Cardiac fibroblast (primary cell): ENCODE results near the gene MRPL47.

Experiments used
- DNase-seq, 2 donors: peaks; one replicate each; pipeline versions ENCODE4 v3.0.0 to v3.0.0-alpha.2; 2010; ENCODE audit warnings: low read depth in 2 of 2
- H3K4me3 ChIP-seq, 2 donors: replicated peaks in 1 of 2; 1 replicate in 1 of 2; 2 replicates in 1 of 2; pipeline ENCODE4 v1.5.1; 2011; ENCODE audit warnings: low read depth in 2 of 2, low read length in 2 of 2, mild to moderate bottlenecking in 2 of 2, moderate library complexity in 1 of 2
- TF ChIP-seq, protein P1 (sequence below): IDR thresholded peaks from one replicate; pipeline ENCODE4 v1.5.1; 2011; ENCODE audit warnings: low read depth, mild to moderate bottlenecking, low read length, inconsistent platforms

MRPL47 gene

DNA sequence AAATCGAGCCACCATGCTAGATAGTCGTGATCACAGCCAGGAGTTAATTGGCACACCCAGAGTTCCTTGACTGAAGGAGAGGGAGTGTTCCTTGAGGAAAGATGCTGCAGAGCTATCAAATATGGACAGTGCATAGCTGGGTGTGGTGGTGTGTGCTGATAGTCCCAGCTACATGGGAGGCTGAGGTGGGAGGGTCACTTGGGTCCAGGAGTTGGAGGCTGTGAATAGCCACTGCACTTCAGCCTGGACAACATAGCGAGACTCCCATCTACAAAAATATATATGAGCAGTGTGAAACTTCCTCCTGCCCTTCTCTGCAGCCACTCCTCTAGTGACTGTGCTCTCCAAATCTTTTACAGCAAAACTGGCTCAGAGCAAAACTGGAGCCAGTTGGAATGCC, 38.4 kb upstream of the MRPL47 start:
- TF ChIP-seq, protein P1, sequence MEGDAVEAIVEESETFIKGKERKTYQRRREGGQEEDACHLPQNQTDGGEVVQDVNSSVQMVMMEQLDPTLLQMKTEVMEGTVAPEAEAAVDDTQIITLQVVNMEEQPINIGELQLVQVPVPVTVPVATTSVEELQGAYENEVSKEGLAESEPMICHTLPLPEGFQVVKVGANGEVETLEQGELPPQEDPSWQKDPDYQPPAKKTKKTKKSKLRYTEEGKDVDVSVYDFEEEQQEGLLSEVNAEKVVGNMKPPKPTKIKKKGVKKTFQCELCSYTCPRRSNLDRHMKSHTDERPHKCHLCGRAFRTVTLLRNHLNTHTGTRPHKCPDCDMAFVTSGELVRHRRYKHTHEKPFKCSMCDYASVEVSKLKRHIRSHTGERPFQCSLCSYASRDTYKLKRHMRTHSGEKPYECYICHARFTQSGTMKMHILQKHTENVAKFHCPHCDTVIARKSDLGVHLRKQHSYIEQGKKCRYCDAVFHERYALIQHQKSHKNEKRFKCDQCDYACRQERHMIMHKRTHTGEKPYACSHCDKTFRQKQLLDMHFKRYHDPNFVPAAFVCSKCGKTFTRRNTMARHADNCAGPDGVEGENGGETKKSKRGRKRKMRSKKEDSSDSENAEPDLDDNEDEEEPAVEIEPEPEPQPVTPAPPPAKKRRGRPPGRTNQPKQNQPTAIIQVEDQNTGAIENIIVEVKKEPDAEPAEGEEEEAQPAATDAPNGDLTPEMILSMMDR: no peak
- no peak for DNase-seq
- H3K4me3 ChIP-seq: no peak overlapping the region

DNA sequence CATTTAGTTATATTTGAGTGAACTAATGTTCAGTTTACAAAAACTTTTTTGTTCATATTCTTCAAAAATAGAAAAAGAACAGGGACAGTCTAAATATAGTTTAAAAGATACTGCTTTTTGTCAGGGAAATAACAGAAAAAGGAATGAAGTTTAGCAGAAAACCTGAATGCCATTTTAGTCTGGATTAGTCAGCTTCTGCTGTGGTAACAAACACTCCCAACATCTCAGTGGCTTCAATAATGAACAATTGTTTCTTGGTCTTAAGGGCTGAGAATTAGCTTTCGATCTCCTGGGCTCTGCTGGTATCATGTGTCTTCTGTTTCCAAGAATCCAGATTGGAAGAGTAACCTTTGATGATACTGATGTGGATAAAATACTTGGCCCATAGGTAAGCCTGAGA, 36.0 kb upstream of the MRPL47 start:
- TF ChIP-seq, protein P1: no peak
- DNase-seq: no peak
- H3K4me3 ChIP-seq: no peak overlapping the region

DNA sequence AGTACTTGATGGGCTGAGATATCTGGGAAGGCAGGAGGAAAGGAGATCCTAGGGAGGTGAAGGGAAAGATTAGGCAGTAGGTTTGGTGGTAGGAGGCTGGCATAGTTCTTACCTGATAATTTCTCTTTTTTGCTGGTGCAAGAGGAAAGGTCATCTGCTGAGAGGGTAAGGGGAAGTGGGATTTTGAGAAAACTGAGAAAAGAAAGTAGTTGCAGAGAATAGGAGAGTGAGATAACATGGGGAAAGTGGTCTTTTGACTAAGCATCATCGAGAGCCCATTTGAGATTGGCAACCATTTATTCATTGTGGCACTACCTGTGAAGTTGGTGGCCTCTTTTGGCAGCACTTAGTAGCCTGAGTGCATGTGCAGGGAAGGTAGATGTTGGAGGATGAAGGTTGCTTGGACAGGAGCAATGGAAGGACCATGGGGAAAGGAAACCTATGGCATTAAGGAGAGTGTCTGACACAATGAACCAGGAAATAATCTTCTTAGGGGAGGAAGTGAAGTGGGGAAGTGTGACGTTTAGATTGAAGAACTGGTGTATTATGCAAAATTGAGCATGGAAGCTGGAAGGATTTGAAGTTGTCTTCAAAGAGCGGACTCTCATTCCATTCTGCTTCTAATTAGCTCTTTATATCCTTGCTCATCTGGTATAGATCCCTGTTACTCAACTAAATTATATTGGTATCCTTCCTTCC, 26.5 kb upstream of the MRPL47 start:
- H3K4me3 ChIP-seq: no peak overlapping the region
- no peak for DNase-seq
- TF ChIP-seq, protein P1: no peak

DNA sequence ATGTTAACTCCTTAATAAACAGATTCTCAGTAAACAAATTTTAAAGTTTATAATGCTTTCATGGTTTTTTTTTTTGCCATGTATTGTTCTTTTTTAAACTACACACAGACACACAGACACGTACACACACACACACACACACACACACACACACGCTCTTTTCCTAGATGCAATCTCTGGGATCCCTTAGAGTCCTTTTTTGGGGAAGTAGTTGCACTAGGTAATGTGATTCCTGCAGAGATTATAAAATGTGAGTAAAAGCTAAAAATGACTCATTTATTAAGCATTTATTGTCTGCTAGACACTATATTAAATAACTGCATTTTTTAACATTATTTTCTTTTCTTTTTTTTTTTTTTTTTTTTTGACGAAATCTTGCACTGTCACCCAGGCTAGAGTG, 20.0 kb upstream of the MRPL47 start:
- no peak overlapping the region for H3K4me3 ChIP-seq
- TF ChIP-seq, protein P1: no peak
- peak in 1 of 2 donors; percentile 5 for DNase-seq

DNA sequence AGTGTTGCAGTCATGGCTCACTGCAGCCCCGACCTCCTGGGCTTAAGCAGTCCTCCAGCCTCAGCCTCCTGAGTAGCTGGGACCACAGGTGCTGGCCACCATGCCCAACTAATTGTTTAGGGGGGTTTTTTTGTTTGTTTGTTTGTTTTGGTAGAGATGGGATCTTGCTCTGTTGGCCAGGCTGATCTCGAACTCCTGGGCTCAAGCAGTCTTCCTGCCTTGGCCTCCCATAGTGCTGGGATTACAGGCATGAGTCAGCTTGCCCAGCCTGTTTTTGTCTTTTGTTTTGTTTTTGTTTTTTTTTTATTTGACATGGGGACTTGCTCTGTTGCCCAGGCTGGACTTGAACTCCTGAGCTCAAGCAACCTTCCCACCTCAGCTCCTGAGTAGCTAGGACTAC, 17.6 kb upstream of the MRPL47 start:
- no peak overlapping the region for H3K4me3 ChIP-seq
- TF ChIP-seq, protein P1: no peak
- DNase-seq: no peak

DNA sequence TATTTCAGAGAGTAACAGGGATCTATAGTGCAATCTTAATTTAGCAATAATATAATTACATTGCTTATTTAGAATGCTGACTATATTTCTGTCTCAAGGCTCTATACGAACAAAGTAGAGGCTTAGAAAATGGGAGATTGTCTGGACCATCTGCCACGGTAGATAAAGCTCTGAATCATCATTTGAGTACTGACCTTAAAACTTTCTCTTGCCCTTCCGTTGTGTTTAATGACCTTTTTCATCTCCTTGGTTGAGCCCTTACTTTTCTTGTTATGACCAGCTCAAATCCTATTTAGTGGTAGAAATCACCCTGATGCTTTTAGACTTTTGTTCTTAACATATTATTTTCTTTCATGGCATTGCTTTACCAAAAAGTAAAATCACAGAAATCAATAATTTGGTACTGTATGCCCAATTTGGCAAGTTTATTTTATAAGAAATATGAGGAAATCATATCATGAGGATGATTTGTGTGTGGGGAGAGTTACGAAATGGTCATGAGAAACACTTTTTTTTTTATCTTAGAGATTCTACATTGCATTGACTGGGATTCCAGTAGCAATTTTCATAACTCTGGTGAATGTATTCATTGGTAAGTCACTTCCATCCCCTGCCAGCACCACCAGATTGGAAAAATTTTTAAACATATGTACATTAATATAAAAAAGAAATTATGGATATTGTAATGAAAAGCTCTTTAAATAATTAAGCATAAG, 11.2 kb upstream of the MRPL47 start:
- no peak overlapping the region for H3K4me3 ChIP-seq
- TF ChIP-seq, protein P1: no peak
- DNase-seq: peak; percentile 57 to 62
